SJSA1 (cell line): ENCODE measurements around the gene TOP3B. TPM values are rescaled to one million over a fixed set of nuclear protein-coding genes. Genes with fewer than 3 reads are reported as not detected.
"Not testable (repeated sequence)": the region's sequence is repeated elsewhere in the genome, so short reads cannot be mapped to it uniquely, and the experiment has no call there.

ENCODE experiments used
- DNase-seq, 2 experiments: peaks; one replicate each; pipeline ENCODE4 v3.0.0-alpha.2; 2015 to 2020; ENCODE audit warnings: low spot score in 2 of 2, low read depth in 1 of 2
- H3K27ac ChIP-seq: fragments of 250-450 bp; sonication (Bioruptor Pico); 2 replicates; pipeline ENCODE4 v1.5.1; 2020; ENCODE audit warnings: mild to moderate bottlenecking, moderate library complexity
- H3K27me3 ChIP-seq: fragments of 250-450 bp; sonication (Bioruptor Pico); replicated peaks from 2 replicates; pipeline ENCODE4 v1.5.1; 2020; ENCODE audit warnings: mild to moderate bottlenecking, moderate library complexity
- H3K36me3 ChIP-seq: fragments of 250-450 bp; sonication (Bioruptor Pico); 2 replicates; pipeline ENCODE4 v1.5.1; 2020; ENCODE audit warnings: mild to moderate bottlenecking
- H3K4me1 ChIP-seq: fragments of 250-450 bp; sonication (Bioruptor Pico); replicated peaks from 2 replicates; pipeline ENCODE4 v1.6.1; 2021; ENCODE audit warnings: mild to moderate bottlenecking
- H3K4me3 ChIP-seq: fragments of 250-450 bp; sonication (Bioruptor Pico); 2 replicates; pipeline ENCODE4 v1.5.1; 2020; ENCODE audit warnings: mild to moderate bottlenecking
- H3K9me3 ChIP-seq: fragments of 250-450 bp; sonication (Bioruptor Pico); replicated peaks from 2 replicates; pipeline ENCODE4 v1.5.1; 2020; ENCODE audit warnings: mild to moderate bottlenecking
- total RNA-seq: library from RNA; depleted of rRNA; stranded (reverse); fragments of >200 nt; shearing (Covaris generic); gene quantifications from 2 replicates; pipeline ENCODE4 v1.2.3, GENCODE V29; 2014

Gene TOP3B
- total RNA-seq, 1 experiment from 2014 or later = 34.3 TPM

GRCh38 chr22:21944871-21945270 lies 37.7 kb downstream of the TOP3B start:
- peaks cover 18% of the 10 kb centered on the region for H3K4me1 ChIP-seq

GRCh38 chr22:21943571-21944448 lies 38.8 kb downstream of the TOP3B start:
- peaks cover 21% of the 10 kb centered on the region for H3K4me1 ChIP-seq
- H3K36me3 ChIP-seq = peaks cover 65% of the 10 kb centered on the region
- H3K27ac ChIP-seq = no peak overlapping the region
- H3K27me3 ChIP-seq = no peaks in the 10 kb centered on the region
- no peaks in the 10 kb centered on the region for H3K9me3 ChIP-seq
- DNase-seq = no peak
- no peak overlapping the region for H3K4me3 ChIP-seq

More at GRCh38 chr22:21944871-21945270, 37.7 kb downstream of the TOP3B start:
- Histone ChIP-seq H3K36me3 (peaks cover 55% of the 10 kb centered on the region), H3K4me3 (no peak overlapping the region), H3K27me3 (no peaks in the 10 kb centered on the region), H3K9me3 (no peaks in the 10 kb centered on the region), H3K27ac (no peak overlapping the region)
- DNase-seq = no peak

GRCh38 chr22:21942407-21943343 lies 39.9 kb downstream of the TOP3B start:
- peaks cover 31% of the 10 kb centered on the region for H3K4me1 ChIP-seq
- peak; percentile 91 to 94 for DNase-seq
- no peaks in the 10 kb centered on the region for H3K9me3 ChIP-seq
- peaks cover 71% of the 10 kb centered on the region for H3K36me3 ChIP-seq
- no peak overlapping the region for H3K4me3 ChIP-seq
- H3K27me3 ChIP-seq = no peaks in the 10 kb centered on the region
- H3K27ac ChIP-seq = peak overlapping the region; percentile 95

GRCh38 chr22:21941921-21942320 lies 40.7 kb downstream of the TOP3B start:
- H3K36me3 ChIP-seq = peaks cover 76% of the 10 kb centered on the region
- H3K27me3 ChIP-seq = no peaks in the 10 kb centered on the region
- no peaks in the 10 kb centered on the region for H3K9me3 ChIP-seq
- peaks cover 38% of the 10 kb centered on the region for H3K4me1 ChIP-seq
- H3K27ac ChIP-seq = peak overlapping the region; percentile 95
- no peak overlapping the region for H3K4me3 ChIP-seq
- DNase-seq = no peak

- Histone ChIP-seq H3K27ac (no peak overlapping the region), H3K4me1 (peaks cover 44% of the 10 kb centered on the region), H3K9me3 (no peaks in the 10 kb centered on the region), H3K4me3 (no peak overlapping the region), H3K36me3 (peaks cover 76% of the 10 kb centered on the region), H3K27me3 (no peaks in the 10 kb centered on the region)
- DNase-seq = no peak
These were observed 42.1 kb downstream of the TOP3B start for GRCh38 chr22:21940521-21940920.

GRCh38 chr22:21939935-21940334 lies 42.7 kb downstream of the TOP3B start:
- not testable (repeated sequence) for H3K27me3 ChIP-seq, H3K27ac ChIP-seq, H3K4me3 ChIP-seq, H3K9me3 ChIP-seq, DNase-seq
- Histone ChIP-seq H3K4me1 (peaks cover 44% of the 10 kb centered on the region), H3K36me3 (peaks cover 76% of the 10 kb centered on the region)

- Histone ChIP-seq H3K9me3 (no peaks in the 10 kb centered on the region), H3K36me3 (peaks cover 74% of the 10 kb centered on the region), H3K4me1 (peaks cover 44% of the 10 kb centered on the region), H3K27ac (no peak overlapping the region), H3K27me3 (no peaks in the 10 kb centered on the region), H3K4me3 (no peak overlapping the region)
- no peak for DNase-seq
These were observed 43.1 kb downstream of the TOP3B start for GRCh38 chr22:21939461-21939913.

- Histone ChIP-seq H3K4me1 (peaks cover 44% of the 10 kb centered on the region), H3K27me3 (no peaks in the 10 kb centered on the region), H3K36me3 (peaks cover 68% of the 10 kb centered on the region), H3K9me3 (no peaks in the 10 kb centered on the region), H3K27ac (peak overlapping the region; percentile 93; the same call in 1 of the 2 replicates), H3K4me3 (no peak overlapping the region)
- DNase-seq = no peak
These were observed 43.7 kb downstream of the TOP3B start for GRCh38 chr22:21938906-21939305.

- Histone ChIP-seq H3K9me3 (no peaks in the 10 kb centered on the region), H3K36me3 (peaks cover 68% of the 10 kb centered on the region), H3K27me3 (no peaks in the 10 kb centered on the region), H3K4me1 (peaks cover 43% of the 10 kb centered on the region), H3K27ac (peak overlapping the region; percentile 93), H3K4me3 (peak overlapping the region; percentile 44)
- DNase-seq = peak; percentile 94 to 98
These were observed 44.3 kb downstream of the TOP3B start for GRCh38 chr22:21938071-21938822.

- no peak for DNase-seq
- H3K4me3 ChIP-seq = peak overlapping the region; percentile 44
- peaks cover 38% of the 10 kb centered on the region for H3K4me1 ChIP-seq
- peaks cover 68% of the 10 kb centered on the region for H3K36me3 ChIP-seq
- H3K27me3 ChIP-seq = no peaks in the 10 kb centered on the region
- H3K27ac ChIP-seq = peak overlapping the region; percentile 93
- no peaks in the 10 kb centered on the region for H3K9me3 ChIP-seq
These were observed 44.8 kb downstream of the TOP3B start for GRCh38 chr22:21937821-21938070.

- no peaks in the 10 kb centered on the region for H3K9me3 ChIP-seq
- peaks cover 32% of the 10 kb centered on the region for H3K4me1 ChIP-seq
- no peak overlapping the region for H3K4me3 ChIP-seq
- no peaks in the 10 kb centered on the region for H3K27me3 ChIP-seq
- H3K36me3 ChIP-seq = peaks cover 73% of the 10 kb centered on the region
- H3K27ac ChIP-seq = peak overlapping the region; percentile 93
- DNase-seq = no peak
These were observed 45.4 kb downstream of the TOP3B start for GRCh38 chr22:21937041-21937820.

- H3K4me1 ChIP-seq = peaks cover 25% of the 10 kb centered on the region
These were observed 46.3 kb downstream of the TOP3B start for GRCh38 chr22:21936151-21936775.

More at GRCh38 chr22:21936151-21936775, 46.3 kb downstream of the TOP3B start:
- DNase-seq = peak in 1 of 2 experiments; percentile 30
- Histone ChIP-seq H3K36me3 (peaks cover 70% of the 10 kb centered on the region), H3K27ac (no peak overlapping the region), H3K27me3 (no peaks in the 10 kb centered on the region), H3K4me3 (no peak overlapping the region), H3K9me3 (no peaks in the 10 kb centered on the region)
